LoVo (cell line): ENCODE results near the gene HOPX.
"Not testable (repeated sequence)": the region's sequence is repeated elsewhere in the genome, so short reads cannot be mapped to it uniquely, and the experiment has no call there.

Source experiments
- DNase-seq: peaks from one replicate; pipeline ENCODE4 v3.0.0-alpha.2; 2016; ENCODE audit warnings: low spot score

HOPX gene

GRCh38 chr4:56654238-56654632 lies 26.9 kb downstream of the HOPX start:
- DNase-seq, result peak; percentile 45

DNA sequence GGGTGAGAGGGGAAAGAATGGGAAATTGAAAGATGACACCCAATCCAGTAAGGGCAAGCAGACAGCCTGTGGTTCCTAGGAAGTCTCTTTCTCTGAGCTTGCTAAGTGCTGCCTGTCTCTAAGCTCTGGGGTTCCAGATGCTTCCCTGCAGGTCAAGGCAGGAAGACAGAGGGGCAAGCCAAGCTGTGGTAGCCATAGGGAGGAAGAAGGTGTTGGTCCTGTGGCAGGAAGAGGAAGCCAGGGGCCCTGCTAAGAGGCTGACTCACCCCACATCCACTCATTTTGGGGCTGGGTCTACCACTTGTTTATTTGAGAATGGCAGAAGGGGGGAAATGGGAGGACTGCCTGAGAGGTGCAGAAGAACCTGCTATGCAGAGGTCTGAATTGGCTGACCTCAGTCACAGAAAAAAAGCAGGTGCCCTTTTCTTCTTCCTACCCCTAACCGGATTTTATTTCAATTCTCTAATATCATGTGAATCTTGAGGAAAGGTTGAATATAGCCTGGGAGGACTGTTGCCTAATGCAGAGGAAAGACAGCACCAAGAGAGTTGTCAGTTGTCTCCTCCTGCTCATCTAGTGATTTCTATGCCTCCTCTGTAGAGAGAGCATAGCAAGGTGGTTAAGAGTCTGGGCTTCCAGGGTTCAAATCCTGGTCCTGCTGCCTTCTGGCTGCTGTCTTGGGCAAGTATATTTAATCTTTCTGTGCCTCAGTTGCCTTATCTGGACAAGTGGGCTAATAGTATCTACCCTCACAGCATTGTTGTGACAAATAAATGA lies 27.4 kb downstream of the HOPX start:
- DNase-seq, result no peak

GRCh38 chr4:56652196-56652595 lies 28.9 kb downstream of the HOPX start:
- DNase-seq, result no peak

- no peak for DNase-seq
Measured at GRCh38 chr4:56651056-56651350, 30.1 kb downstream of the HOPX start.

DNA sequence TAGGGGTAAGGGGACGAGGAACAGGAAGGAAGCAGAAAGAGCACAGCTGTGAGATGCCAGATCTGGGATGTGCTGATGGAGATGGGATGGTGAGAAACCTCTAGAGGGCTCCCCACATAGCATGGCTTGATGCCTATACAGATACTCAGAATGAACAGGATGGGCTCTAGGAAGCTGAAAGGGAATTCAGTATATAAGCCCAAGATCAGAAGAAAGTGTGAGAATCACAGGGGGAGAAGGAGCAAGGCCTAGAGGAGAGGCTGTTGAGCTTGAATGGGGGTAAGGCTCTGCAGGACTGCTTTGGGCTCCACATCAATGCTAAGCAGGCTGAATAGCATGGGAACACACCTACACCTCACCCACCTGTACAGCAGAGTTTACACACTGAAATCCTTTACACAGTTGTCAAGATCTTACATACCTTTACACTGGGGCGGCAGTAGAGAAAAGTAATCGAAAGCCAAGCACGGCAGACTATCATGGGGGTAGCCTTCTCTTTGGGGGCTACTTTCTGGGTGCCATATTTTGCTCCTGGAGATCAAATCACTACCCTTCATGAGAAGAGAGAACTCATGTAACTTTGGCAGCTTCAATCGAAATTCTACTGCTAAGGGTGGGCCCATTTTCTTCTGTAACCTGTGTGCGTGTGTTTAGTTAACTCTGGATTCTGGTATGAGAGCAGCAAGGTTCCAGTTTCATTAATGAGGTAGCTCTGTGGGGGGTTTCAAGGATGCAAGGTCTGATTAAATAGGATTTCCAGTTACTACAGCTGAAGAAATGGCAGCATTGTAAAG lies 30.6 kb downstream of the HOPX start:
- DNase-seq, result no peak

- DNase-seq, result no peak
Measured at GRCh38 chr4:56649445-56650261, 31.4 kb downstream of the HOPX start.

GRCh38 chr4:56648824-56649151 lies 32.3 kb downstream of the HOPX start:
- no peak for DNase-seq

- no peak for DNase-seq
Measured at GRCh38 chr4:56648021-56648823, 32.9 kb downstream of the HOPX start.

DNA sequence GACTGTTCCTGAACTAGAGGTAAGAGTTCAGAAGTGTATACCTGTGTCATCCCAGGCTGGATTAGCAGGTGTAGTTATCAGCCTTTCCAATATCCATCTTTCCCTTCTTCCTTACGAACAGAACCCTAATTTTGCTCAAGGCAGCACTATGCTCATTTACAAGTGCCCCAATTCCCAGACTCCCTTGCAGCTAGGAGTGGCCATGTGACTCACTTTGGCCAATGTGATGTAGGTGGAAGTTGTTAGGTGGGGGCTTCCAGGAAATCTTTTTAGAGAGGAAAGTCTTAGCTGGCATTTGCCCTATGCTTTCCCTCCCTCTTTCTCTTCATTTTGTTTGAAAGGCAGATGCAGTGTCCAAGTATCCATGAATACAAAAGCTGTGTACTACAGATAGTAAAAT lies 34.8 kb downstream of the HOPX start:
- DNase-seq, result no peak

GRCh38 chr4:56643596-56643995 lies 37.5 kb downstream of the HOPX start:
- DNase-seq, result no peak

GRCh38 chr4:56641494-56642051 lies 39.5 kb downstream of the HOPX start:
- peak; percentile 15 for DNase-seq

- DNase-seq, result no peak
Measured at GRCh38 chr4:56640621-56641493, 40.2 kb downstream of the HOPX start.

- DNase-seq, result no peak
Measured at GRCh38 chr4:56637791-56638190, 43.3 kb downstream of the HOPX start.

DNA sequence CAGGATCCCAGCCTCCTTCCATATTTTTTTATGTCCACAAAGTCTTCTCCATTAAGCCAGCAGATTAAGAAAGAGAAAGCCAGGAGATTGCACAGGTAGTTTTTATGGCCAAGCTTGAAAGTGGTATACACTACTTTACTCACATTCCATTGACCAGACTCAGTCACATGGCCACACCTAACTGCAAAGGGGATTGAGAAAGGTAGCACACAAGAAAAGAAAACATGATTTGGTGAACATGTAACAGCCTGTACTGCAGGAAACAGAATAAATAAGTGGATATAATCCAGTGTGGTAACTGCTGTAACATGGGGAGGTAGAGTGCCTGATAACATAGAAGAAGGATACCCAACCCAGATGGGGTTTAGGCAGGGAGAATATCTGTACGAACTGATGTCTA lies 43.9 kb downstream of the HOPX start:
- no peak for DNase-seq

DNA sequence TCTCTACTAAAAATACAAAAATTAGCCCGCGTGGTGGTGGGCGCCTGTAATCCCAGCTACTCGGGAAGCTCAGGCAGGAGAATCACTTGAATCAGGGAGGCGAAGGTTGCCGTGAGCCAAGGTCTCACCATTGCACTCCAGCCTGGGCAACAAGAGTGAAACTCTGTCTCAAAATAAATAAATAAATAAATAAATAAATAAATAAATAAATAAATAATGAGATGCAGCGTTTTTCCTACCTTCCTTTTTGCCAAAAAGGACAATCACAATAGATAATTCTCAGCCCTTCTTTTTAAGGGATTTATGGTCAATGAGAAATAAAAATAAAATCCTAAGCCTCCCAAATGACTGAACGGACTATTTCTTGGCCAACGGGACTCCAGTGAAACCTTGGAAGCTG lies 46.1 kb downstream of the HOPX start:
- DNase-seq, result not testable (repeated sequence)

DNA sequence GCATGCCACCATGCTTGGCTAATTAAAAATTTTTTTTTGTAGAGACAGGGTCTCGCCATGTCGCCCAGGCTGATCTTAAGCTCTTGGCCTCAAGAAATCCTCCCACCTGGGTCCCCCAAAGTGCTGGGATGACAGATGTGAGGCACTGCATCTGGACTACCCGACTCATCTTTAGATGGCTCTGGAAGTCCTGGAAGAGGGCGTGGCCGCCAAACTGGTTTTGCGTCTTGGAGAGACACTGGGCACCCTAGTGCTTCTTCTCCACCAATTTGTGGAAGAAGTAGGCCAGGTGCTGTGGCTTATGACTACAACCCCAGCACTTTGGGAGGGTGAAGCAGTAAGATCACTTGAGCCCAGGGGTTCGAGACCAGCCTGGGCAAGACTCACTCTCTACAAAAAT lies 47.6 kb downstream of the HOPX start:
- peak; percentile 5 for DNase-seq

GRCh38 chr4:56630876-56631666 lies 50.0 kb downstream of the HOPX start:
- no peak for DNase-seq

DNA sequence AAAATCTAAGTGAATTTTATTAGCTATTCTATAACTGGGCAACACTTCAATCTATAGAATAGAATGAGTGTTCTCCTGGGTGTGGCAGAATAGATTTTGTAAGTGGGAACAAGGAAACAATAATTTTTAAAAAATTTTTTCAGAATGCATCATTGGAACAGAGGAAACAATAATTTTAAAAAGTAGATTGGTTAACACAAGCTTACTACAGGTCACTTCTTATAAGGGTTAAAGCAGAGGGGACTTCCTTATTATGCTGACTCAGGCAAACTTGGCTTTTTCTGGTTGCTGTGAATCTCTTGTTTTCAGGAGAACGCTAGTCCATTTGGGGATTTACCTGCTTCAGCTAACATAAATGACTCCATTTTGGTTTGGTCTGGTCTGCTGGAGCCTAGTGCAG lies 52.5 kb downstream of the HOPX start:
- DNase-seq, result no peak

GRCh38 chr4:56627985-56628384 lies 53.1 kb downstream of the HOPX start:
- DNase-seq, result no peak

- DNase-seq, result no peak
Measured at GRCh38 chr4:56627375-56627774, 53.7 kb downstream of the HOPX start.
